A673 (cell line): ENCODE results near the gene SRGAP2C.
"Not testable (repeated sequence)": the region's sequence is repeated elsewhere in the genome, so short reads cannot be mapped to it uniquely, and the experiment has no call there.

ENCODE experiments used
- EZH2 ChIP-seq: fragments of 200-600 bp; sonication (generic); IDR thresholded peaks from 2 replicates; pipeline ENCODE4 v1.6.1; 2017; ENCODE audit warnings: borderline replicate concordance, low read depth, mild to moderate bottlenecking, mixed read lengths, antibody characterized with exemption, low read length; ENCODE audit not compliant: poor library complexity, severe bottlenecking
- TF ChIP-seq, protein P1 (sequence below): fragments of 300-800, 200-600 bp; sonication (generic); conservative IDR thresholded peaks from 2 replicates; pipeline ENCODE4 v1.5.1; 2017; ENCODE audit warnings: low read depth, mild to moderate bottlenecking, antibody characterized with exemption, low read length, moderate library complexity, mixed read lengths

- TF ChIP-seq, protein P1, sequence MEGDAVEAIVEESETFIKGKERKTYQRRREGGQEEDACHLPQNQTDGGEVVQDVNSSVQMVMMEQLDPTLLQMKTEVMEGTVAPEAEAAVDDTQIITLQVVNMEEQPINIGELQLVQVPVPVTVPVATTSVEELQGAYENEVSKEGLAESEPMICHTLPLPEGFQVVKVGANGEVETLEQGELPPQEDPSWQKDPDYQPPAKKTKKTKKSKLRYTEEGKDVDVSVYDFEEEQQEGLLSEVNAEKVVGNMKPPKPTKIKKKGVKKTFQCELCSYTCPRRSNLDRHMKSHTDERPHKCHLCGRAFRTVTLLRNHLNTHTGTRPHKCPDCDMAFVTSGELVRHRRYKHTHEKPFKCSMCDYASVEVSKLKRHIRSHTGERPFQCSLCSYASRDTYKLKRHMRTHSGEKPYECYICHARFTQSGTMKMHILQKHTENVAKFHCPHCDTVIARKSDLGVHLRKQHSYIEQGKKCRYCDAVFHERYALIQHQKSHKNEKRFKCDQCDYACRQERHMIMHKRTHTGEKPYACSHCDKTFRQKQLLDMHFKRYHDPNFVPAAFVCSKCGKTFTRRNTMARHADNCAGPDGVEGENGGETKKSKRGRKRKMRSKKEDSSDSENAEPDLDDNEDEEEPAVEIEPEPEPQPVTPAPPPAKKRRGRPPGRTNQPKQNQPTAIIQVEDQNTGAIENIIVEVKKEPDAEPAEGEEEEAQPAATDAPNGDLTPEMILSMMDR, result not testable (repeated sequence)
- TF ChIP-seq EZH2, result not testable (repeated sequence)
Measured at GRCh38 chr1:121184290-121185127, at the start of gene SRGAP2C, which contains the start of gene FAM72B.
